Neural cell (in vitro differentiated cells): ENCODE measurements around the gene CRYBB3. TPM values are rescaled to one million over a fixed set of nuclear protein-coding genes. Genes with fewer than 3 reads are reported as not detected.

Experiments used
- H2AFZ ChIP-seq: fragments of 200-600, 300-800 bp; sonication (generic), shearing (Covaris generic); 2 replicates; pipeline ENCODE4 v1.6.0; 2014; ENCODE audit warnings: low read depth, mild to moderate bottlenecking, antibody characterized with exemption, low read length, moderate library complexity
- H3F3A ChIP-seq: fragments of 200-600 bp; shearing (Covaris generic); 2 replicates; pipeline ENCODE4 v1.6.1; 2016; ENCODE audit warnings: mild to moderate bottlenecking, moderate library complexity, mixed read lengths, antibody characterized with exemption, low read length; ENCODE audit not compliant: insufficient read depth, poor library complexity, severe bottlenecking
- H3K27ac ChIP-seq: fragments of 200-600, 300-800 bp; sonication (generic), shearing (Covaris generic); 2 replicates; pipeline ENCODE4 v1.5.1; 2014; ENCODE audit warnings: mild to moderate bottlenecking, low read length, moderate library complexity
- H3K27me3 ChIP-seq: fragments of 300-800, 200-600 bp; sonication (generic), shearing (Covaris generic); 2 replicates; pipeline ENCODE4 v1.6.0; 2014; ENCODE audit warnings: mild to moderate bottlenecking, low read depth, low read length, moderate library complexity; ENCODE audit not compliant: insufficient read depth
- H3K36me3 ChIP-seq: fragments of 300-800, 200-600 bp; sonication (generic), shearing (Covaris generic); 2 replicates; pipeline ENCODE4 v1.5.1; 2014; ENCODE audit warnings: mild to moderate bottlenecking, antibody characterized with exemption, low read length, moderate library complexity; ENCODE audit not compliant: insufficient read depth
- H3K4me2 ChIP-seq: fragments of 300-800, 200-600 bp; sonication (generic), shearing (Covaris generic); 2 replicates; pipeline ENCODE4 v1.6.0; 2014; ENCODE audit warnings: mild to moderate bottlenecking, low read length
- H3K4me3 ChIP-seq: fragments of 300-800, 200-600 bp; sonication (generic), shearing (Covaris generic); 2 replicates; pipeline ENCODE4 v1.5.1; 2014; ENCODE audit warnings: mild to moderate bottlenecking, low read length, moderate library complexity
- H3K79me2 ChIP-seq: fragments of 200-600 bp; shearing (Covaris generic); replicated peaks from 2 replicates; pipeline ENCODE4 v1.6.0; 2014; ENCODE audit warnings: mild to moderate bottlenecking, low read length, moderate library complexity; ENCODE audit not compliant: insufficient read depth
- H3K9ac ChIP-seq: fragments of 300-800, 200-600 bp; sonication (generic), shearing (Covaris generic); 2 replicates; pipeline ENCODE4 v1.6.1; 2016; ENCODE audit warnings: mild to moderate bottlenecking, low read length, mixed read lengths
- H3K9me2 ChIP-seq: fragments of 200-600 bp; shearing (Covaris generic); 2 replicates; pipeline ENCODE4 v1.6.1; 2016; ENCODE audit warnings: mild to moderate bottlenecking, low read length, mixed read lengths; ENCODE audit not compliant: insufficient read depth
- H3K9me3 ChIP-seq: fragments of 200-600, 300-800 bp; sonication (generic), shearing (Covaris generic); 2 replicates; pipeline ENCODE4 v1.6.1; 2016; ENCODE audit warnings: mild to moderate bottlenecking, mixed run types, low read length, moderate library complexity, mixed read lengths
- H4K20me1 ChIP-seq: fragments of 200-600 bp; shearing (Covaris generic); 2 replicates; pipeline ENCODE4 v1.6.1; 2016; ENCODE audit warnings: mild to moderate bottlenecking, mixed run types; ENCODE audit not compliant: insufficient read depth
- CTCF ChIP-seq: fragments of 450-650 bp; IDR thresholded peaks from 2 replicates; pipeline ENCODE4 v1.5.1; 2014; ENCODE audit warnings: antibody characterized with exemption, mild to moderate bottlenecking, moderate library complexity; ENCODE audit not compliant: poor library complexity, severe bottlenecking
- EP300 ChIP-seq: fragments of 450-650 bp; conservative IDR thresholded peaks from 2 replicates; pipeline ENCODE4 v1.6.1; 2014; ENCODE audit warnings: antibody characterized with exemption, mild to moderate bottlenecking, moderate library complexity; ENCODE audit not compliant: poor library complexity, severe bottlenecking
- EZH2 ChIP-seq: fragments of 200-600, 300-800 bp; shearing (Covaris generic), sonication (generic); IDR thresholded peaks from 2 replicates; pipeline ENCODE4 v1.6.1; 2014; ENCODE audit warnings: antibody characterized with exemption, low read length, borderline replicate concordance, mild to moderate bottlenecking; ENCODE audit not compliant: insufficient read depth, poor library complexity, severe bottlenecking
- MXI1 ChIP-seq: fragments of 450-650 bp; conservative IDR thresholded peaks from 2 replicates; pipeline ENCODE4 v1.6.1; 2014; ENCODE audit warnings: antibody characterized with exemption, mild to moderate bottlenecking; ENCODE audit not compliant: poor library complexity, severe bottlenecking
- POLR2AphosphoS5 ChIP-seq: IDR thresholded peaks from 2 replicates; pipeline ENCODE4 v1.6.1; 2012
- RAD21 ChIP-seq: fragments of 450-650 bp; conservative IDR thresholded peaks from 2 replicates; pipeline ENCODE4 v1.6.1; 2014; ENCODE audit warnings: antibody characterized with exemption, mild to moderate bottlenecking, moderate library complexity
- REST ChIP-seq: IDR thresholded peaks from 2 replicates; pipeline ENCODE4 v1.6.1; 2012; ENCODE audit warnings: borderline replicate concordance
- SMC3 ChIP-seq: fragments of 450-650 bp; conservative IDR thresholded peaks from 2 replicates; pipeline ENCODE4 v1.6.1; 2014; ENCODE audit warnings: antibody characterized with exemption, mild to moderate bottlenecking, moderate library complexity; ENCODE audit not compliant: poor library complexity
- TAF1 ChIP-seq: IDR thresholded peaks from 2 replicates; pipeline ENCODE4 v1.6.1; 2012; ENCODE audit warnings: low read depth
- polyA plus RNA-seq: library from polyadenylated mRNA; depleted of rRNA; stranded (reverse); fragments of >200 nt; gene quantifications from 2 replicates; pipeline ENCODE4 v1.2.3, GENCODE V29; 2014

Gene CRYBB3
- polyA plus RNA-seq, 1 donor from 2014 or later: not detected

DNA sequence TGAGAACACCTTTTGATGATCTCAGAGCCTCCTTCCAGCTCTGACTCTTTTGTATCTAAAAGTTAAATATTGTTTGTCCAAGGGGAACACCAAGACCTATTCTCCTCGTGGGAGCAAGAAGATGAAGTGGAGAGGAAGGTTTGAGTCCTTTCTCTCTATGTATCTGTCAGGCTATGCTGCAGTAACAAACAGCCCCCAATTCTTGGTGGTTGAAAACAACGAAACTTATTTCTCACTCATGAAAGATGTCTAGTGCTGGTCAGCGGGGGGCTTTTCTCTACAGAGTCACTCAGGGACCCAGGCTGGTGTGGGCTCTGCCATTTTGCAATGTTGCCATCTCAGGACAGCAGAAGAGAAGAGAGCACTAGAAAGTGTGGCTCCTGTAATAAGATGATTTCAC lies 13.6 kb downstream of the CRYBB3 start:
- no peak overlapping the region for H3K4me2 ChIP-seq
- TF ChIP-seq SMC3 (no peak), EP300 (no peak), REST (no peak), MXI1 (no peak), POLR2AphosphoS5 (no peak), EZH2 (no peak), TAF1 (no peak), CTCF (no peak), RAD21 (no peak)

GRCh38 chr22:25216230-25216629 lies 16.6 kb downstream of the CRYBB3 start:
- no peaks in the 10 kb centered on the region for H3K27me3 ChIP-seq
- H3K4me2 ChIP-seq: no peak overlapping the region
- no peaks in the 10 kb centered on the region for H3K79me2 ChIP-seq
- H3K36me3 ChIP-seq: no peaks in the 10 kb centered on the region
- no peaks in the 10 kb centered on the region for H3F3A ChIP-seq
- no peaks in the 10 kb centered on the region for H3K9me2 ChIP-seq
- H3K4me3 ChIP-seq: no peak overlapping the region
- H3K9ac ChIP-seq: no peak overlapping the region
- no peaks in the 10 kb centered on the region for H4K20me1 ChIP-seq
- no peak overlapping the region for H3K27ac ChIP-seq
- TF ChIP-seq CTCF (no peak), RAD21 (no peak), SMC3 (no peak), REST (no peak), EZH2 (no peak), MXI1 (no peak), EP300 (no peak), TAF1 (no peak), POLR2AphosphoS5 (no peak)
- no peak overlapping the region for H2AFZ ChIP-seq
- H3K9me3 ChIP-seq: no peaks in the 10 kb centered on the region

More for the DNA sequence above, 13.6 kb downstream of the CRYBB3 start:
- Histone ChIP-seq H3K9me2 (no peaks in the 10 kb centered on the region), H3K9me3 (no peaks in the 10 kb centered on the region), H4K20me1 (no peaks in the 10 kb centered on the region), H3F3A (no peaks in the 10 kb centered on the region), H3K79me2 (no peaks in the 10 kb centered on the region), H3K4me3 (no peak overlapping the region), H3K27ac (no peak overlapping the region), H3K27me3 (no peaks in the 10 kb centered on the region), H2AFZ (no peak overlapping the region), H3K36me3 (no peaks in the 10 kb centered on the region), H3K9ac (no peak overlapping the region)
